ENCODE measurements around the gene GRAP2. TPM values are rescaled to one million over a fixed set of nuclear protein-coding genes. Genes with fewer than 3 reads are reported as not detected.

GRAP2 gene
- total RNA-seq, 1 donor from 2014 or later: not detected

DNA sequence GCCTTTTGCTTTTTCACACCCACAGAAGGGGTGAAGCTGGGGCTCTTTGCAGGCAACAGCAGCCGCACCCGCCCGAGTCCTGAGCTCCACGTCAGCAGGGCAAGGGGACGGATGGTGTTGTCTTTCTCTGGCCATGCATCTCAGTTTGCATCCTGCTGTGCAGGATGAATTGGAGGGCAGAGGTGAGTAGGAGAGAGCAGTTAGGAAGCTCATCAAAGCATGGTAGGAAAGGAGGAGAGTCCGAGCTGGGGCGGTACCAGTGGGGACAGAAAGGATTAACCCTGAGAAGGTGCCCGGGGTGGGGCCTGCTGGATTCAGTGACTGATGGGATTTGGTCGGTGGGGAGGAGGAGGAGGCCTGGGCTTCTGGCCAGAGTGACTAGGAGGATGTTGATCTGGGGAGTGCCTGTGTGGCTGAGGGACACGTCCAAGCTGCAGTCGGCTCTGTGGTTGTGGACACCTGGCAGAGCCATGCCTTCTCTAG, 108.4 kb downstream of the GRAP2 start:
- no peak for DNase-seq (ENCODE audit: low read depth)

DNA sequence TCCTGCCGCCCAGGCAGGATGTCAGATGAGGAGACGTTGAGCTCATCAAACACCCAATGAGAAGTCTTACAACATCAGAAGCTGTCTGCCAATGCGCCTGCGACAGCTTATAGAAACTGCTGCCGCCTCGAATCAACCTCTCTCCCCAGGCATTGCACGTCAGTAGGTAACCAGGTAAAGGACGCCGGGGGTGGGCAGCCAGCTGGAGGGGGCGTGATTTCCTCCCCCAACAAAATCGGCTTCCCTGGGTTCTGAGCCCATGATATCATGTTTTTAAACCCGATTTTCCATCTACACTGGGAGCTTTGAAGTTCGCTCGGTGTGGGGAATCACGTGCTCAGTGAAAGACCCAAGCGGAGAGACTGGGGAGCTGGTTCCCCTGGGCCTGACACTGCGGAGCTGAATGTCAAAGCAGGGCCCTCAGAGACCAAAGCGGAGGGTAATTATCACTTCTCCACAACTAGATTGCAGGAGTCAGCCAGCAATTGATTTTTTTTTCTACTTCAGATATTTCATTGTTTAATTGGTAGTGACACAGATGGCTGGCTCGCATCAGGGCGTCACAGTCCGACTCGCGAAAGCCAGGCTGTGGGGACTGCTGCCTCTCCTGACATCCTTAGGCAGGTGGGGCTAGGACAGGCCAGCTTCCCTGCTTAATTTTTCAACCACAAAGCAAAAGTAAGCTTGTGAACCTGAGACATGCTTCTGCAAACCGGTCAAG, 109.2 kb downstream of the GRAP2 start:
- DNase-seq (ENCODE audit: low read depth): no peak

GRCh38 chr22:40010746-40011145, 109.9 kb downstream of the GRAP2 start:
- no peak for DNase-seq (ENCODE audit: low read depth)

- DNase-seq (ENCODE audit: low read depth): no peak
Observed at GRCh38 chr22:40014667-40015248, 113.9 kb downstream of the GRAP2 start.

DNA sequence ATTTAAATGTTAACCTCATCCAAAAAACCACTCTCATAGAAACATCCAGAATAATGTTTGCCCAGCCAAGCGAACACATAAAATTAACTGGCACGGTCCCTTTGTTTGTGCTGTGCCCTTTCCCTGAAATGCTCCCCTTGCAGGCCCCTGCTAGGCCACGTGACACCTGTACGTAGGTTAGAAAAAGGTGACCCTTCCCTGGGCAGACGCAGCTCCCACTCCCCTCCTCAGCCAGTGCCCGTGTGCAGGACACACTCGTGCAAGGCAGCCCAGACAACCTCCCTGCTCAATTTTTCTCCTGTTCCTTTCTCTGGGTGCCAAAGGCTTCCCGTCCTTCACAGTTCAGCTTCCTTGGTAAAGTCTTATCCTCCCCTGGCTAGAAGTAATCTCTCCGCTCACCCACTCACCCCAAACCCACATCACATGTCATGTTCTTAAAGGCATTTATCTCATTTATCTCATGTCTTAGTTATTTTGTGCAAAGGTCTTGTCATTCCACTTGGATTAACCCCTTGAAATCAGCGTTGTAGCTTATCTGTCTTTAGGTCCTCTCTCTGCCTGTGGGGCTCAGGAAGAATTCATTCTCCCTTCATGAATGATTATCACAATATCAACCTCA, 114.6 kb downstream of the GRAP2 start:
- DNase-seq (ENCODE audit: low read depth): no peak

GRCh38 chr22:40018051-40018450, 117.2 kb downstream of the GRAP2 start:
- no peak for DNase-seq (ENCODE audit: low read depth)

GRCh38 chr22:40019100-40019499, 118.2 kb downstream of the GRAP2 start:
- no peak for DNase-seq (ENCODE audit: low read depth)

DNA sequence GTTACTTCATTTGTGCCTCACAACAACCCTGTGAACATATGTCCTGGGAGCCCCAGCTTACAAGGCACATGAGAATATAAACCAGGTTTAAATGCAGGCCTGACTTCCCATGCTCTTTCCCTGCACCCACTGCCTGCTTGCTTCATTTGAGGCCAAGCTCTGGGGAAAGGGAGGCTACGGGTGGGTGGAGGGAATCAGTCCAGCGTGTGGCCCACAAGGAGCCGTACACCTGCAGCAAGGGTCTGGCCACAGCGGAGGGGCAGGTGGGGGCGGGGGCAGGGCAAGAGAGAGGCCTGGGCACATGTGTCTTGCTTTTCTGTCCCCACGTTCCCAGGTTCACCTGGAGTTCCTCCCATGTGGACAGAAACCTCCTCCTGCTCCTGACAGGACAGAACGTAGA, 120.1 kb downstream of the GRAP2 start:
- DNase-seq (ENCODE audit: low read depth): no peak

DNA sequence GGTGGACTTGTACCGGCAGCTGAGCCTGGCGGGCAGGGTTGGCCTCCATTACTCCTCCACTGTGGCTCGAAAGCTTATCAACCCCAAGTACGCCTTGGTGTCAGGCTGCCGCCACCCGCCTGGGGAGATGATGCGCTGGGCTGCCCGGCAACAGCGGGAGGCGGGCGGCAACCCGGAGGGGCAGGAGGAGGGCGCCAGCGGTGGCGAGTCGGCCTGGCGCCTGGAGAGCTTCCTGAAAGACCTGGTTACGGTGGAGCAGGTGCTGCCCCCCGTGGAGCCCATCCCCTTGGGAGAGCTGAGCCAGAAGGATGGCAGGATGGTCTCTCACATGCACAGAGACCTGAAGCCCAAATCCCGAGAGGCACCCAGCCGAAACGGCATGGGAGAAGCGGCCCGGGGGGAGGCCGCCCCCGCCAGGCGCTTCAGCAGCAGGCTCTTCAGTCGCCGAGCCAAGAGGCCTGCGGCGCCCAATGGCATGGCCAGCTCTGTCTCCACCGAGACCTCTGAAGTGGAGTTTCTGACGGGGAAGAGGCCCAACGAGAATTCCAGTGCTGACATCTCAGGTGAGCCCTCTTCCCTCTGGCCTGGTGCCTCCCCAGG, 120.6 kb downstream of the GRAP2 start:
- DNase-seq (ENCODE audit: low read depth): no peak

- no peak for DNase-seq (ENCODE audit: low read depth)
Observed at GRCh38 chr22:40022536-40023240, 121.8 kb downstream of the GRAP2 start.

Other genes with a start within 250 kb of the GRAP2 start
- not detected in 2 replicates for gene ENTHD1, start 7.3 kb upstream of the GRAP2 start, total RNA-seq
- gene TMA7B, start 59.3 kb downstream of the GRAP2 start, total RNA-seq: not detected in 2 replicates
- gene FAM83F, start 93.9 kb downstream of the GRAP2 start, total RNA-seq: not detected in 2 replicates

Measured in myocyte (in vitro differentiated cells).